Stimulated activated CD8-positive, alpha-beta memory T cell treated with anti-CD3 and anti-CD28 coated beads, Interleukin-7, amount 100 ng/mL, for 1 hour (primary cell): ENCODE data around the gene BICD1.
"Not testable (repeated sequence)": the region's sequence is repeated elsewhere in the genome, so short reads cannot be mapped to it uniquely, and the experiment has no call there.

Experiments used
- DNase-seq, 2 donors: peaks; one replicate each; pipeline ENCODE4 v3.0.0-alpha.2; 2020; ENCODE audit warnings: low read depth in 2 of 2

BICD1 gene

DNA sequence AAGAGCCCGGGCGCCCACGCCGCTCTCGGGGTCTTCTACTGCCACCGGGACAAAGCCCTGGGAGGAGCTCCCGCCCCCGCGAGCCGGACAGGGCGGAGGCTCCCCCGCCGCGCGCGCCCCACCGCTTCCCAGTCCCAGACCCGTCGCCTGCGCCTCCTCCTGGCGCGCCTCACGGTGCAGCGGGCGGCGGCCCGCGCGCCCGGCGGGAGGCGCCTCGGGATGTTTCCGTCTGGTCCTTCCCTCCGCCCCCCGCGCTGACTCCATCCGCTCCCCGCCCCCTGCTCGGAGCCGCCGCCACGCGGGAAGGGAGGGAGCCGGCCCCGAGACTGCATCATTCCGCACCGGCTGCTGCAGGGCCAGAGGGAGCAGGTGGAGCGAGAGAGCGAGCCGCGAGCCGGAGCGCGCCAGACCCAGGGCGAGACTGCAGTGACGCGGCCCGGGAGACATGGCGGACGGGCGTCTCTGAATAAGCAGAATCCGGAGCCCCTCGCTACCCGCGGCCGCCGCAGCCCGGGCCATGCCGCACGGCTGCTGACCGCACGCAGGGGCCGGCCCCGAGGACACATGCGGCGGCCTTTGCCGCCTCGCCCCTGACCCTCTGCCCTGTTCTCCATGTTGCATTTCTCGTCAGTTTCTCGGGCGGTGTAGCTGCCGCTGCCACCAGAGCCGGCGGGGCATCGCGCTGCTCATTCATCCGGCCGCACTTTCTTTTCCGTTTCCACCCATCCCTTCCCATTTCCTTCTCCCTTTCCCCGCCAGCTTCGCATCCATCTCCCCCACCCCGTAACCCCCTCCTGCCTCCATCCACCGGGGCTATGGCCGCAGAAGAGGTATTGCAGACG, at the start of gene BICD1:
Gene BICD1 (plus strand): TSS at position 331 of the 842 bp plus-strand sequence. CDS start 485 bp downstream, at position 816.
- peak; percentile 42 to 48 for DNase-seq

DNA sequence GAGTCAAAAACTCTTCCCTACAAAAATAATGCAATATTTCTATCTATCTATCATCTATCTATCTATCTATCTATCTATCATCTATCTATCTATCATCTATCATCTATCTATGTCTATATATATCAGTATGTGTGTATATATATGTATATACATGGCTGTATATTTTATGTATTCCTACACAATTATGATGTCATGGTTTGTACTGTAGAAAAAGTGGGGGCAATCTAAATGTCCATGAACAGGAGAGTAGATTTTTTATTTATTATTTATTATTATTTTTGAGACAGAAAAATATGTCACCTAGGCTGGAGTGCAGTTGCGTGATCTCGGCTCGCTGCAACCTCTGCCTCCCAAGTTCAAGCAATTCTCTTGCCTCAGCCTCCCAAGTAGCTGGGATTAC, 45.6 kb upstream of the BICD1 start:
- DNase-seq: no peak

- no peak for DNase-seq
Measured at GRCh38 chr12:32062881-32063280, 43.8 kb upstream of the BICD1 start.

DNA sequence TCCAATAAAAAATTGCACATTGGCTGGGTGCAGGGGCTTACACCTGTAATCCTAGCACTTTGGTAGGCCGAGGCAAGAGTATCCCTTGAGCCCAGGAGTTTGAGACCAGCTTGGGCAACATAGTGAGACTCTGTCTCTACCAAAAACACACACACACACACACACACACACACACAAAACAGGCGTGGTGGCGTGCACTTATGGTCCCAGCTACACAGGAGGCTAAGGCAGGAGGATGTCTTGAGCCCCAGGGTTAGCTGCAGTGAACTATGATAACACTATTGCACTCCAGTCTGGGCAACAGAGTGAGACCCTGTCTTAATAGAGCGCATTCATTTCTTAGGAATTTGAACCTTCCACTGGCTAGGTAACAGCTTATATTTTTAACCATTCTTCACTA, 42.9 kb upstream of the BICD1 start:
- DNase-seq: no peak

DNA sequence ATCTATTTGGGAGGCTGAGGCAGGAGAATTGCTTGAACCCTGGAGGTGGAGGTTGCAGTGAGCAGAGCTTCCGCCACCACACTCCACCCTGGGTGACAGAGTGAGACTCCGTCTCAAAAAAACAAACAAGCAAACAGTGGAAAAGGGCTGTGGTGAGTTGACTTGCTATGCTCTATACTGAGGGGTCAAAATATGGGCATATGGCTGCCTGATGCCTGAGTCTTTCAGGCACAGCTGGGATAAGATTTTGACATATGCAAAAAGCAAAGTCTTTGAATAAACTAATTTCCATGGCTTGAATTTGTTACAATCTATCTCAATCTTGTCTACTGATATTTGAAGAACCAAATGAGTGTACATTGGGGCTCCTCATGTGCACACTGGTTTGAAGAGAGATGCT, 40.4 kb upstream of the BICD1 start:
- no peak for DNase-seq

GRCh38 chr12:32069071-32069470, 37.6 kb upstream of the BICD1 start:
- no peak for DNase-seq

GRCh38 chr12:32069731-32070130, 36.9 kb upstream of the BICD1 start:
- DNase-seq: no peak

- DNase-seq: no peak
Measured at GRCh38 chr12:32070370-32070769, 36.3 kb upstream of the BICD1 start.

DNA sequence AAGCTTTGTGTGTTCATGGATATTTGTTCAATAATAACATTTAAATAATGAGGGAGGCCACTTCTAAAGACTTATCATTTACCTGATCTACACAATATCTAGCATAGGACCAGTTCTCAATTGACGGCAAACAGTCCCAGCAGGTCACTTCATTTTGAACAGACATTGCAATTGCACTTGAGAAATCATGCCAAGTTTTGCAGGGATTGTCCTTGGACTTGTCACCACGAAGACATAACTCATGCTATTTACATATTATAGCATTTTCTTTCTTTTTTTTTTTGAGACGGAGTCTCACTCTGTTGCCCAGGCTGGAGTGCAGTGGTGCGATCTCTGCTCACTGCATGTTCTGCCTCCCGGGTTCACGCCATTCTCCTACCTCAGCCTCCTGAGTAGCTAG, 34.5 kb upstream of the BICD1 start:
- DNase-seq: no peak

DNA sequence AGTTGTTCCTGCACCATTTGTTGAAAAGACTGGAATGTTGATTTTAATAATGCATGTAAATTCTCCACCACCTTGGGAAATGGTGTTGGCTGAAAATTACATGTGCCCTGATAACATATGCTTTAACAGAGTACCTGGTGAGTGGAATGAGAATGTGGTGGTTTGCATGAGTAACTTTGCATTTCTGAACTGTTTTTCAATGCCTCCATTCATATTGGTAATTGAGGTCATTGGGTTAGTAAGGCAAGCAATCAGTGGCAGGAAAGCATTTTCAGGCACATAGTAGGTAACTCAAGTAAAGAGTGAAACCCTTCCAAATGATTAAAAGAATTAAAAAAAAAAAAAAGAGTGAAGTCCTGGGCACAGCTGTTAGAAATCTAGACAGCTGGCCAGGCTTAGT, 32.2 kb upstream of the BICD1 start:
- no peak for DNase-seq

GRCh38 chr12:32076941-32077340, 29.7 kb upstream of the BICD1 start:
- no peak for DNase-seq

DNA sequence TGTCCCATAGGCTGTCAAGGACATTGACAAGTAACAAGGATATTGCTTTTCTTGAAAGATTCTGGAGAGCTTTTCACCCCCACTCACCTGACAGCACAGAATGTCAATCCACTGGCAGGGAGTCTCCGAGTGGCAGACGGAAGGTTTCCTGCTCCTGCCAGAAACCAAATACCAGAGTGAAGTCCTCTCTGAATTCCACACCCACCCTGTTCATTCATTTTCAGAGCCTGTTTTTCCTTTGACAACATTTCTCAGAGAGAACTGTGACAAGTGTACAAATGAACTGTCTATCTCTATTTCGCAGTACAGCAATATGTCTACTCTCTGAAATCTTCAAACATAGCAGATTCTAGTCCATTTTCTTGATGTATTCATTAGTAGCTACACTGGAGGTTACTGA, 26.2 kb upstream of the BICD1 start:
- no peak for DNase-seq

GRCh38 chr12:32083489-32083888, 23.2 kb upstream of the BICD1 start:
- DNase-seq: no peak

DNA sequence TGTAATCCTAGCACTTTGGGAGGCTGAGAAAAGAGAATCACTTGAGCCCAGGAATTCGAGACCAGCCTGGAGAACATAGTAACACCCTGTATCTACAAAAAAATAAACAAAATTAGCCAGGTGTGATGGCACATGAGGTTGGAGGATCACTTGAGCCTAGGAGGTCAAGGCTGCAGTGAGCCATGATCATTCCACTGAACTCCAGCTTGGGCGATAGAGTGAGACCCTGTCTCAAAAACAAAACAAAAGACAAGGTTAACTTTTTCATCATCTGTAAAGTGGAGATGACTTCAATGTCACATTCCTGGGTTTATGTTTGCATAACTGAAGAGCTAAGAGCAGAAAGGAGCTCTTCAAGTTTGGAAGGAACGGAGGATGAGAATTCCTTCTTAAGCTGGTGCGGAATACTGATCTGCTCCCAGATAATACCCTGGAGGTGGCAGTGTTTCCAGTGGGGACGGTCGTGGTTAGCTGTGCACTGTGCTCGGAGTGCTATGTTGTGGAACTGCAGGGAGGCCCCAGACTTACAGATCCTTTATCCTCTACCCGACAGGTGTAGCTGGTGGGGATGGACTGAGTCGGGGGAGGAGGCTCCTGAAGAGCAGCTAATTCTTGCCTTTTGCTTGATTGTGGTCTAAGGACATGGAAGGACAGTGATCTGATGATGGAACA, 22.5 kb upstream of the BICD1 start:
- DNase-seq: no peak

DNA sequence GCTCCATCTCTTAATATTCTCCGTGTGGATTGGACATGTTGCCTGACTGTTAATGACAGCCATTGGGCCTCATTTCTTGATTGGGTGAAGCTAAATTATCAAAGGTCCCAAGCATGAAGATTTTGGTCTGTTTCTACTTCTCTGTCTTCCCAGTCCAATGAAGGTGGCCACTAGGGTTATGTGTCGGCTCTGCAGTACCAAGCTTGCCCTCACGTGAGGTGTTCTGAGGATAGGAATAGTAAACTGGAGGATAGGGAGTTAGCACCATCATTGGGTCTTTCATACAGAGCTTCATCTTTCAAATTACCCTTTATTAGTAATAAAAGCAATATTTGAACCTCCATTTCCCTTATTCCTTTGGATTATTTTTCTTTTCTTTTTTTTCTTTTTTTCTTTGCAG, 21.9 kb upstream of the BICD1 start:
- DNase-seq: no peak

DNA sequence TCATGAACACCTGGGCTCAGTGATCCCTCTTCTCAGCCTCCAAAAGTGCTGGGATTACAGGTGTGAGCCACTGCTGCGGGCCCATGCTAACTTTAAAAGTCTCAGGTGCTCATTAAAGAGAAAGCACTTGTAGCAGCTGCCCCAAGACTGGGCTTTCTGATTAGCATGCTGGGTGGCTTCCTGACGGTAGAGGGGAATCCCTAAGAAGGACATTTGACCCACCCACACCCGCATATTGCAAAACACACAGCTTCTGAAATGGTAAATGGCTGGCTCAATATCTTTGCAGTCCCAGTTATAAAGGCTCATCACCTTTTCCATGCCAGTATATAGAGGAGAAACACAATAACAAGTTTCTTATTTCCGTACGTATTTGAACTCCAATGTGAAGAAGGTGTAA, 19.3 kb upstream of the BICD1 start:
- DNase-seq: no peak

GRCh38 chr12:32089156-32089555, 17.5 kb upstream of the BICD1 start:
- DNase-seq: no peak

- DNase-seq: no peak
Measured at GRCh38 chr12:32089586-32089985, 17.1 kb upstream of the BICD1 start.

DNA sequence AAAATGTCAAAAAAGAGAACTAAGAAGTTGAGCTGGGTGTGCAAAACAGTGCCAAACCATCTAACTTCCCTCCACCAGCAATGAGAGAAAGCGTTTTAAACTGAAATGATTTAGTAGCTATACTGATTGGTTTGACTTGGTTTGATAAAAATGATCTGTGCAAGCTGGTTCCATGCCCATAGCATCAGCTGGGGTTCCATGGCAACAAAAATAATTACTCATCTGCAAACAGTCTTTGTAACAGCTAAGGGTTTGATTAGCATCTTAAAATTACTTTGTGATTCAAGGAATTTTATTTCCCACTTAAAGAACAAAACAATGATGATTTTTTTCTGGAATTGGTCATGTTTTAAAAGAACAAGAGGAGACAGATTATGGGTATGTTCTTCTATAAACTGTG, 15.0 kb upstream of the BICD1 start:
- DNase-seq: no peak

GRCh38 chr12:32098112-32098511, 8.5 kb upstream of the BICD1 start:
- DNase-seq: no peak

DNA sequence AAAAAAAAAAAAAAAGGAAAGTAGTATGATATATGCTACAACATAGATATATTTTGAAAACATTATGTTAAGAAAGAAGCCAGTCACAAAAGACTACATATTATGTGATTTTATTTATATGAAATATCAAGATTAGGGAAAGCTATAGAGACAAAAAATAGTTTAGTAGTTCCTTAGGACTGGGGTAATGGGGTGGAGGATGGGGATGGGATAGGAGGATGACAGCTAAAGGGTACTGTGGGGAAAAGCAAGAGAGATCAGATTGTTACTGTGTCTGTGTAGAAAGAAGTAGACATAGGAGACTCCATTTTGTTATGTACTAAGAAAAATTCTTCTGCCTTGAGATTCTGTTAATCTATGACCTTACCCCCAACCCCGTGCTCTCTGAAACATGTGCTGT, 7.4 kb upstream of the BICD1 start:
- not testable (repeated sequence) for DNase-seq

GRCh38 chr12:32100361-32100760, 6.3 kb upstream of the BICD1 start:
- DNase-seq: no peak

GRCh38 chr12:32100888-32101287, 5.8 kb upstream of the BICD1 start:
- DNase-seq: no peak
